Left hindlimb (tissue), 1 donor: ENCODE measurements around the gene PCDHA5.
"Not testable (repeated sequence)": the region's sequence is repeated elsewhere in the genome, so short reads cannot be mapped to it uniquely, and the experiment has no call there.

ENCODE experiments used
- DNase-seq: peaks from one replicate; pipeline ENCODE4 v3.0.0-alpha.2; 2018

The PCDHA5 gene

DNA sequence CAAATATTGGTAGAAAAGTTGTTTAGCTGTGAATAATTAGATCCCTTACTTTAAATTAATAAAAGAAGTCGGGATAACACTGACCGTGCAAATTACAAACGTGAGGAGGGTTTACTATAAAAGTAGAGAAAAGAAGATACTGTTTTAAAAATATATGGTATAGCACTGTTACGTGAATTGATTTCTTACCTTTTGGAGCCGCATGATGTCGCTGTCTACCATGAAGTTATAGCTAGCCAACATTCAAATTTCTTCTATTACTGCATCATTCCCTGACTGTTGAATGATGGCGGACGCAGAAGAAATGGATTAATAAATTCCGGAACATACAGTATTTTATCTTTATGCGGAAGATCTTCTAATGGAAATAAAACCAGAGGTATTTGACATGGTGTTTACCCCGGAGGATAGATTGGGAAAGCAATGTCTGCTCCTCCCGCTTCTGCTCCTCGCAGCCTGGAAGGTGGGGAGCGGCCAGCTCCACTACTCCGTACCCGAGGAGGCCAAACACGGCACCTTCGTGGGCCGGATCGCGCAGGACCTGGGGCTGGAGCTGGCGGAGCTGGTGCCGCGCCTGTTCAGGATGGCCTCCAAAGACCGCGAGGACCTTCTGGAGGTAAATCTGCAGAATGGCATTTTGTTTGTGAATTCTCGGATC is 6.4 kb downstream of the PCDHA5 start, which contains the start of gene PCDHA6:
TSS of gene PCDHA6 (plus strand) at position 257 of the 658 bp plus-strand sequence. CDS start at position 389, 132 bp downstream.
- no peak for DNase-seq

GRCh38 chr5:140828362-140828737 is 6.9 kb downstream of the PCDHA5 start:
- DNase-seq, result no peak

- DNase-seq, result not testable (repeated sequence)
These were observed 8.4 kb downstream of the PCDHA5 start for GRCh38 chr5:140829511-140830501.

DNA sequence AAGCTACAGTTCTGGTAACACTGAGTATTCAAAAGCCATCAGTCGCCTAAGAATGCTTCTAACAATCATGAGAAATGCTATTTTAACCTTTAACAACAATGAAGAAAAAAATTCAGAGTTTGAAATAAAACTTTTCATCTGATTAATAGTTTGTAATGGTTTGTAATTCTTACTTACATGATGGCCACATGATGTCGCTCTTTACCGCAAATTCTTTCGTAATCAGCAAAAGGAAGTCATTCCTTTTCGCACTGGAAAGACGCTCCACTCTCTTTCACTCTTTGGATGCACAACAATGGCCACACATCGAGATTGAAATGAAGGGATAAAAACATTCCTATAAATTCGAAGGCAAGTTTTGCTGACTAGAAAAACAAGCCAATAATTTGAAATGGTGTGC is 12.6 kb downstream of the PCDHA5 start, which contains the start of gene PCDHA7:
TSS of gene PCDHA7 (plus strand) at position 277 of the 400 bp plus-strand sequence. CDS start at position 392, 115 bp downstream.
- no peak for DNase-seq

- not testable (repeated sequence) for DNase-seq
These were observed 13.1 kb downstream of the PCDHA5 start for GRCh38 chr5:140834439-140835008.

- DNase-seq, result no peak
These were observed 14.5 kb downstream of the PCDHA5 start for GRCh38 chr5:140835622-140836510.

DNA sequence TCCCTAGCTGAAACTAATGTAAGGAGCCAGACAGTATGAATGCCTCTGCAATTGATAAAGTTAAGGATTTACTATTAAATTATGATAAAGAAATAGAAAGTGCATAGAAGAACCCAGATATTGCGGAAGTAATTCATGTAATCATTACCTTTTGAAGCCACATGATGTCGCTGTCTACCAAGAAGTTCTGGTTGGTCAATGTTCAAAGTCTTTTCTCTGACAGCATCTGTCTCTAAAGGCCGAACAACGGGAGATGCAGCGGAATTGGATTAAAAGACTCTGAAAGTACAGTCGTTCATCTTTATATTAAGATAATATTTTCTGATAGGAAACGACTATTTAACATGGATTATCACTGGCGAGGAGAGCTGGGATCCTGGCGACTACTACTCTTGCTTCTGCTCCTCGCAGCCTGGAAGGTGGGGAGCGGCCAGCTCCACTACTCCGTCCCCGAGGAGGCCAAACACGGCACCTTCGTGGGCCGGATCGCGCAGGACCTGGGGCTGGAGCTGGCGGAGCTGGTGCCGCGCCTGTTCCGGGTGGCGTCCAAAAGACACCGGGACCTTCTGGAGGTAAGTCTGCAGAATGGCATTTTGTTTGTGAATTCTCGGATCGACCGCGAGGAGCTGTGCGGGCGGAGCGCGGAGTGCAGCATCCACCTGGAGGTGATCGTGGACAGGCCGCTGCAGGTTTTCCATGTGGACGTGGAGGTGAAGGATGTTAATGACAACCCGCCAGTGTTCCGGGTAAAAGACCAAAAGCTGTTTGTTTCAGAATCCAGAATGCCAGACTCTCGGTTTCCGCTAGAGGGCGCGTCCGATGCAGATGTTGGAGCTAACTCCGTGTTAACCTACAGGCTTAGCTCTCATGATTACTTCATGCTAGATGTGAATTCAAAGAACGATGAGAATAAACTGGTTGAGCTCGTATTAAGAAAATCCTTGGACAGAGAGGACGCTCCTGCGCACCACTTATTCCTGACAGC is 19.9 kb downstream of the PCDHA5 start, which contains the start of gene PCDHA8:
TSS of gene PCDHA8 (plus strand) at position 210 of the 985 bp plus-strand sequence. CDS start at position 345, 135 bp downstream.
- DNase-seq, result no peak

DNA sequence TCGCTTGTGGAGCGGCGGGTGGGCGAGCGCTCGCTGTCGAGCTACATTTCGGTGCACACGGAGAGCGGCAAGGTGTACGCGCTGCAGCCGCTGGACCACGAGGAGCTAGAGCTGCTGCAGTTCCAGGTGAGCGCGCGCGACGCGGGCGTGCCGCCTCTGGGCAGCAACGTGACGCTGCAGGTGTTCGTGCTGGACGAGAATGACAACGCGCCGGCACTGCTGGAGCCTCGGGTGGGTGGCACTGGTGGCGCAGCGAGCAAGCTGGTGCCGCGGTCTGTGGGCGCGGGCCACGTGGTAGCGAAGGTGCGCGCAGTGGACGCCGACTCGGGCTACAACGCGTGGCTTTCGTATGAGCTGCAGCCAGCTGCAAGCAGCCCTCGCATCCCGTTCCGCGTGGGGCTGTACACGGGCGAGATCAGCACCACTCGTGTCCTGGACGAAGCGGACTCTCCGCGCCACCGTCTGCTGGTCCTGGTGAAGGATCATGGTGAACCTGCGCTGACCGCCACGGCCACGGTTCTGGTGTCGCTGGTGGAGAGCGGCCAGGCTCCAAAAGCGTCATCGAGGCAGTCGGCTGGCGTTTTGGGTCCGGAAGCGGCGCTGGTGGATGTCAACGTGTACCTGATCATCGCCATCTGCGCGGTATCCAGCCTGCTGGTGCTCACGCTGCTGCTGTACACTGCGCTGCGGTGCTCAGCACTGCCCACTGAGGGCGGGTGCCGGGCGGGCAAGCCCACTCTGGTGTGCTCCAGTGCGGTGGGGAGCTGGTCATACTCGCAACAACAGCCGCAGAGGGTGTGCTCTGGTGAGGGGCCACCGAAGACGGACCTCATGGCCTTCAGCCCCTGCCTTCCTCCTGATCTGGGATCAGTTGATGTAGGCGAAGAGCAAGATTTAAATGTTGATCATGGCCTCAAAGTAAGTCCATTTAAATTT is 21.7 kb downstream of the PCDHA5 start:
- no peak for DNase-seq

DNA sequence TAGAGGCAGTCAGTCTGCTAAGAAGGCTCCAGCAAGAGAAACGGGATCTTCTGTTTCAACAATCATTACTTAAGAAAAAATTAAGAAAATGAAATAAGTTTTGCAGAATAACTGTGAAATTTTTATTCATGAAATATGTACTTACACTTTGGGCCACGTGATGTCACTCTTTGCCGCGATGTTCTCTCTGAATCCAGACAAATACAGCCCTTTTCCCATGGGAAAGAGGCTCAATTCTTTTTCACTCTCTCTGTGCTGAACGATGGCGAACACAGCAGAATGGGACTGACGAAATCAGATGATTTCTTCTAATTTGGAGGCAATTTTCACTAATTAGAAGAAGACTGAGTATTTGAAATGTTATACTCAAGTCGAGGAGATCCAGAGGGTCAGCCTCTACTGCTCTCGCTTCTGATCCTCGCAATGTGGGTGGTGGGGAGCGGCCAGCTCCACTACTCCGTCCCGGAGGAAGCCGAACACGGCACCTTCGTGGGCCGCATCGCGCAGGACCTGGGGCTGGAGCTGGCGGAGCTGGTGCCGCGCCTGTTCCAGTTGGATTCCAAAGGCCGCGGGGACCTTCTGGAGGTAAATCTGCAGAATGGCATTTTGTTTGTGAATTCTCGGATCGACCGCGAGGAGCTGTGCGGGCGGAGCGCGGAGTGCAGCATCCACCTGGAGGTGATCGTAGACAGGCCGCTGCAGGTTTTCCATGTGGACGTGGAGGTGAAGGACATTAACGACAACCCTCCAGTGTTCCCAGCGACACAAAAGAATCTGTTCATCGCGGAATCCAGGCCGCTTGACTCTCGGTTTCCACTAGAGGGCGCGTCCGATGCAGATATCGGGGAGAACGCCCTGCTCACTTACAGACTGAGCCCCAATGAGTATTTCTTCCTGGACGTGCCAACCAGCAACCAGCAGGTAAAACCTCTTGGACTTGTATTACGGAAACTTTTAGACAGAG is 27.0 kb downstream of the PCDHA5 start, which contains the start of gene PCDHA9:
TSS of gene PCDHA9 (plus strand) at position 244 of the 964 bp plus-strand sequence. CDS start at position 358, 114 bp downstream.
- DNase-seq, result not testable (repeated sequence)

DNA sequence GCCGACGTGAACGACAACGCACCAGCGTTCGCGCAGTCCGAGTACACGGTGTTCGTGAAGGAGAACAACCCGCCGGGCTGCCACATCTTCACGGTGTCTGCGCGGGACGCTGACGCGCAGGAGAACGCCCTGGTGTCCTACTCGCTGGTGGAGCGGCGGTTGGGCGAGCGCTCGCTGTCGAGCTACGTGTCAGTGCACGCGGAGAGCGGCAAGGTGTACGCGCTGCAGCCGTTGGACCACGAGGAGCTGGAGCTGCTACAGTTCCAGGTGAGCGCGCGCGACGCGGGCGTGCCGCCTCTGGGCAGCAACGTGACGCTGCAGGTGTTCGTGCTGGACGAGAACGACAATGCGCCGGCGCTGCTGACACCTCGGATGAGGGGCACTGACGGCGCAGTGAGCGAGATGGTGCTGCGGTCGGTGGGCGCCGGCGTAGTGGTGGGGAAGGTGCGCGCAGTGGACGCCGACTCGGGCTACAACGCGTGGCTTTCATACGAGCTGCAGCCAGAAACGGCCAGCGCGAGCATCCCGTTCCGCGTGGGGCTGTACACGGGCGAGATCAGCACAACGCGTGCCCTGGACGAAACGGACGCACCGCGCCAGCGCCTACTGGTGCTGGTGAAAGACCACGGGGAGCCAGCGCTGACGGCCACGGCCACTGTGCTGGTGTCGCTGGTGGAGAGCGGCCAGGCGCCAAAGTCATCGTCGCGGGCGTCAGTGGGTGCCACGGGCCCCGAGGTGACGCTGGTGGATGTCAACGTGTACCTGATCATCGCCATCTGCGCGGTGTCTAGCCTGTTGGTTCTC is 28.6 kb downstream of the PCDHA5 start:
- DNase-seq, result not testable (repeated sequence)

DNA sequence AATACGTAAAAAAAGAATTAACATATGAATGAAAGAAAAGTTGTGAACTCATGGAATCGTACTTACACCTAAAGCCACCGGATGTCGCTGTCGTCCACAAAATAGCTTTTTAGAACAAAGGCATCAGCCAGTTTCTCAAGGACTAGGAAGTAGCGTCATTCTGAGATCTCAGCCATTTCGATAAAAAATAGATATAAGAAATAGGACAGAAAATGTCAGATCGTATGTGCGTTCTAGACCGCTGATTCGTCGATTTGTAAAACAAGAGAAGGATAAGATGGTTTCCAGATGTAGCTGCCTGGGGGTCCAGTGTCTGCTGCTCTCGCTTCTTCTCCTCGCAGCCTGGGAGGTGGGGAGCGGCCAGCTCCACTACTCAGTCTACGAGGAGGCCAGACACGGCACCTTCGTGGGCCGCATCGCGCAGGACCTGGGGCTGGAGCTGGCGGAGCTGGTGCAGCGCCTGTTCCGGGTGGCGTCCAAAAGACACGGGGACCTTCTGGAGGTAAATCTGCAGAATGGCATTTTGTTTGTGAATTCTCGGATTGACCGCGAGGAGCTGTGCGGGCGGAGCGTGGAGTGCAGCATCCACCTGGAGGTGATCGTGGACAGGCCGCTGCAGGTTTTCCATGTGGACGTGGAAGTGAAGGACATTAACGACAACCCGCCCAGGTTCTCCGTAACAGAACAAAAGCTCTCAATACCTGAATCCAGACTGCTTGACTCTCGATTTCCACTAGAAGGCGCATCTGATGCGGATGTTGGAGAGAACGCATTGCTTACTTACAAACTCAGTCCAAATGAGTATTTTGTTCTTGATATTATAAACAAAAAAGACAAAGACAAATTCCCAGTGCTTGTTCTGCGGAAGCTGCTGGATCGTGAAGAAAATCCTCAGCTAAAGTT is 34.6 kb downstream of the PCDHA5 start, which contains the start of gene PCDHA10:
TSS of gene PCDHA10 (plus strand) at position 126 of the 903 bp plus-strand sequence. CDS start at position 278, 152 bp downstream.
- no peak for DNase-seq

DNA sequence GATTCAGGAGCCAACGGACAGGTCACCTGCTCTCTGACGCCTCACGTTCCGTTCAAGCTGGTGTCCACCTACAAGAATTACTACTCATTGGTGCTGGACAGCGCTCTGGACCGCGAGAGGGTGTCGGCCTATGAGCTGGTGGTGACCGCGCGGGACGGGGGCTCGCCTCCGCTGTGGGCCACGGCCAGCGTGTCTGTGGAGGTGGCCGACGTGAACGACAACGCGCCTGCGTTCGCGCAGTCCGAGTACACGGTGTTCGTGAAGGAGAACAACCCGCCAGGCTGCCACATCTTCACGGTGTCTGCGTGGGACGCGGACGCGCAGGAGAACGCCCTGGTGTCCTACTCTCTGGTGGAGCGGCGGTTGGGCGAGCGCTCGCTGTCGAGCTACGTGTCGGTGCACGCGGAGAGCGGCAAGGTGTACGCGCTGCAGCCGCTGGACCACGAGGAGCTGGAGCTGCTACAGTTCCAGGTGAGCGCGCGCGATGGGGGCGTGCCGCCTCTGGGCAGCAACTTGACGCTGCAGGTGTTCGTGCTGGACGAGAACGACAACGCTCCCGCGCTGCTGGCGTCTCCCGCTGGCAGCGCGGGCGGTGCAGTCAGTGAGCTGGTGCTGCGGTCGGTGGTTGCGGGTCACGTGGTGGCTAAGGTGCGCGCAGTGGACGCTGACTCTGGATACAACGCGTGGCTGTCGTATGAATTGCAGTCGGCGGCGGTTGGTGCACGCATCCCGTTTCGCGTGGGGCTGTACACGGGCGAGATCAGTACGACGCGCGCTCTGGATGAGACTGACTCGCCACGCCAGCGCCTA is 36.0 kb downstream of the PCDHA5 start:
- no peak for DNase-seq

GRCh38 chr5:140857987-140858240 is 36.5 kb downstream of the PCDHA5 start:
- no peak for DNase-seq

- DNase-seq, result no peak
These were observed 41.3 kb downstream of the PCDHA5 start for GRCh38 chr5:140862441-140863295.
